GM18907 (cell line): Measurements from ENCODE around the gene RTN4R.

Source experiments
- ATAC-seq: cut with Tn5 transposase; IDR thresholded peaks from one replicate; pipeline ENCODE4 v1.9.1; 2021; ENCODE audit warnings: mild to moderate bottlenecking, moderate library complexity; ENCODE audit not compliant: unreplicated experiment

The RTN4R gene

DNA sequence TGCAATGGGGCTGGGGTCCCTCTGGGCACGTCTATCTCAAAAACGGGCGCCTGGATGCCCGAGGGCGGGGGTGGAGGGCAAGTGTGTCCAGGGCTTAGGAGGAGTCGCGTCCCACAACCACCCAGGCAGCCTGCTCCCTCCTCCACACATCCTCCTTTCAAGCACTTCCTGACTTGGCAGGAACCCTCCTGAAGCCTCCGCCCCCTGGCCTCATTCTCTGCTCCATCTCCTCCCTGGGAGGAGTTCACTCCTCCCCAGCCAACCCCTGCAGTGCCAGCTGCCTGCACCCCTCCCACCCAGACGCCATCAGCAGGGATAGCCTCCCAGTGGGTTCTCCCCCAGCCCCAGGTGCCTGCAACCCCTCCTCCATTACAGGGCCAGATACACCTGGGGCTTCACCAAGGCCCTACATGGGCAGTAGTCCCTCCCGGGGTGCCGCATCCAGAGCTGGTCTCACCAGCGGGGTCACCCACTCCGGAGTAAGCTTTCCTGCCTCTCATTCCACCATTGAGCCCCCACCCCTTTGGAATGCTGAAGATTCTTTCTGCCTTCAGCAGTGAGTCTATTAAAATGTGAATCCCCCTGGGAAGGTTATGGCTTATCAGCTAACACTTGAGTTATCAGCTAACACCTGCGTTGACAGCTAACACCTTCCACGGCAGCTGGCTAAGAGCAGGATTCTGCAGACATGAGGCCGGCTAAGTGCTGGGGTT lies 24.4 kb downstream of the RTN4R start:
- ATAC-seq: no peak

DNA sequence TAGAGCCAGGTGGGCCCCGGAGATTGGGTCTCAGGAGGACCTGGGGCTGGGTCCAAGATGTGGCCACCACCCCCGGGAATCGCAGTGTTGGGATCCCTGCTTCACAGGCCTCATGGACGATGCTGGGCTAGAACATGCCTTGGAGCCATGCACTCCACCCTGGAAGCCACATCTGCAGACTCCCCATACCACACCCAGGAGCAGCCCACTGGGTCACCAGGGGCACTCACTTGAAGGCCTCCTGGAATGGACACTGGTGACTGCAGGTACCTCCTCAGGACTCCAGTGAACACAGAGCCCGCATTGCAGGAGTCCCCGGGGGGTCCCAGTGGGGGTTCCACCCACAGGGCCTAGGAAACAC lies 25.0 kb downstream of the RTN4R start:
- no peak for ATAC-seq

DNA sequence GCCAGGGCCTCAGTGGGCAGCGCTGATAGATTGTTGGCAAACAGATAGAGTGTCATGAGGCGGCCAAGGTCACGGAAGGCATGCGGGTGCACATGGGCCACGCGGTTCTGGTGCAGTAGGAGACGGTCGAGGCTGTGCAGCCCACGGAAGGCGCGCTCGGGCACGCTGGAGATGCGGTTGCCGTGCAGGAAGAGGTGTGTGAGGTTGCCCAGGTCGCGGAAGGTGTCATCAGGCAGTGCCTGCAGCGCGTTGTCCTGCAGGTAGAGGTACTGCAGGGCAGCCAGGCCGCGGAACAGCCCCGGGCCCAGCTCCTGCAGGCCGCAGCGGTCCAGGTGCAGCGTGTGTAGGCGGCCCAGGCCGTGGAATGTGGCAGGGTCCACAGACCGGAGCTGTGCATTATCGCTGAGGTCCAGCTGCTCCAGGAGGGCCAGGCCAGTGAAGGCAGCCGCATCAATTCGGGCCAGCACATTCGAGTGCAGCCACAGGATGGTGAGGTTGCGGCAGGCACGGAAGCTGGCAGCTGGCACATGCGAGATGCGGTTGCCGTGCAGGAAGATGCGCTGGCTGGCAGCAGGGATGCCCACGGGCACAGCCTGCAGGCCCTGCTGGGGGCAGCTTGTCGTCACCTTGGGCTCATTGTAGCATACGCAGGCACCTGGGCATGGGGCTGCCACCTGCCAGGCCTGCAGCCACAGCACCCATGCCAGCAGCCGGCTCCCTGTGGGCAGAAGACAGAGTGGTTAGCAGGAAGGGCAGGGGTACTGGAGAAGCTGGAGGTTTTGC lies 25.5 kb downstream of the RTN4R start:
- no peak for ATAC-seq

DNA sequence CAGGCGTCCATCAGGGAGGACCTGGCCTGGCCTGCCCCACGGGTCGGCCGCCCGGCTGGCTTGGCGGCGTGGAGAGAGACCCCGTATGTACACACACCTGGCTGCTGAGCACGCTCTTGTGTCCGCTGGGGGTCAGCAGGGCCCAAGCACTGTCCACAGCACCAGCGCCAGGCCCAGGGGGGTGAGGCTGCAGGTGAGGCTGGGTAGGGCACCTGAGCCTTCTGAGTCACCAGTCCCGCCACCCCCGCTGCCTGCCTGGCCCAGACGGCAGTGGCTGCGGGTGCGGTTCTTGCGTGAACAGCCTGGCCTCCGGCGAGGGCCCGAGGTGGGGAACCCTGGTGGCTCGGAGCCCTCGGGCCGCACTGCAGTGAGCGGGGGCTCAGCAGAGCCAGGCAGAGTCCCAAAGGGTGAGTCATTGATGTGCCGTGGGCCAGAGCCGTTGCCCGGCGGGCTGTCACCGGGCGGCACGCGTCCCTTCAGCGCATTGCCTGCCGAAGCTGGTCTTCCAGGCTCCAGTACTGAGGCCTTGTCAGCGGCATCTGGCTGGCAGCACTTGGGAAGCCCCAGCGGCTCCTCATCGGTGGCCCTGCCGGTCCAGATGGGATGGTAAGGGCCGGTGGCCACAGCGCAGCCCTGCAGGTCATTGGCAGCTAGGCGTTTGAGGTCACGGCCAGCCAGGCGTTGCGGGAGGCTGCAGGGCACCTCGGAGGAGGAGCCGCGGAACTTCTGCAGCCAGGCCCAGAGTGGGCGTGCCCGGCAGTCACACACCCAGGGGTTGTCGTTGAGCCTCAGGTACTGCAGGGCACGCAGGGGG lies 26.3 kb downstream of the RTN4R start:
- ATAC-seq: no peak

- no peak for ATAC-seq
These were observed 27.2 kb downstream of the RTN4R start for GRCh38 chr22:20240900-20241299.

GRCh38 chr22:20240447-20240764 lies 27.7 kb downstream of the RTN4R start:
- ATAC-seq: no peak

GRCh38 chr22:20239676-20240446 lies 28.3 kb downstream of the RTN4R start:
- no peak for ATAC-seq

DNA sequence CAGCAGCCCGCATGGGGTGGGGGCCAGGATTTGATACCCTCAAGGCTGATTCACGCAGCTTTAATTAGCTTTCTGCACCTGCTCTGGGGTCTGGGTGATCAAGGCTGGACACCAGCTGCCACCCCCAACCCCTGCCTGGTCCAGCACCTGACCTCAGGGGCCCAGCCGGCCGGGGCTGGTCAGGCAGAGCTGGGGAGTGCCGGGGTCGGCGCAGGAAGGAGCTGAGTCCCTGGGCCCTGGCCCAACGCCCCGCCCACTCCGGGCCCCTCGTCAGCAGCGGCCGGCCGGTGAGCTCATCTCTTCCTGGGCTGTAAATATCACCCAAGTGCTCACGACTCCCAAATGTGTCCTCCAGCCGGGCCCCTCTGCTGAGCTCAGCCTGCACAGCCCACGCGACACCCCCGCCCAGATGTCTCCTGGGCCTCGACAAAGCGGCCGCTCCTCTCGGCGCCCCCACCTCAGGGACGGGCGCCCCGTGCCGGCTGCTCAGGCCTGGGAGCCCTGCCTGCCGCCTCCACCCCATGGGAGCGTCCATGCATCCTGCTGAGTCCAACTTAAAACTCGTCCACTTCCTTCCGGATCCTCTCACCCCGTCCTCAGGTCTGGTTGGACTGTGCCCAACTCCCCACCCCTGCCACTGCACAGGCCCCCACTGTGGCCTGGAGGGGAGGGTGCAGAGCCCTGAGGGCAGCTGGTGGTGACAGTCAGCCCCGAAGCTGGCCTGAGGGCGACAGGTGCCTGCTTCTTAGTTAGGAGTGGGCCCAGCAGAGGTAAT lies 29.0 kb downstream of the RTN4R start:
- ATAC-seq: no peak

DNA sequence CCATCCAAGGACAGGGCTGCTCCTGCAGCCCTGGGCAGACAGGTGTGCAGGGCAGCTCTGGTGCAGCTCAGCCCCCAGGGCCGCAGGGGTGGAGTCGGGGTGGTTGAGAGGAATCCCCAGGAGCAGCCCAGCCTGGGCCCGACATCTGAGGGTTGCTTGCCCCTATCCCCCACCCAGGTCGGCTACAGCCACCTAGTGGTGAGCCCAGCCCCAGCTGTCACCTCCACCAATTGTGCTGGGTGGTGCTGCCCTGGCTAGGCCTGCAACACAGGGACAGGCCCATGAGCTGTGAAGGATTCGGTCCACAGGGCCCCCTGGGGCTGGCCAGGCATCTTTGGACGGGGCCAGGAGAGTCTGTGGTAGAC lies 29.6 kb downstream of the RTN4R start:
- peak; percentile 46 for ATAC-seq

GRCh38 chr22:20237480-20238440 lies 30.4 kb downstream of the RTN4R start:
- no peak for ATAC-seq

- ATAC-seq: no peak
These were observed 31.9 kb downstream of the RTN4R start for GRCh38 chr22:20236052-20236717.

DNA sequence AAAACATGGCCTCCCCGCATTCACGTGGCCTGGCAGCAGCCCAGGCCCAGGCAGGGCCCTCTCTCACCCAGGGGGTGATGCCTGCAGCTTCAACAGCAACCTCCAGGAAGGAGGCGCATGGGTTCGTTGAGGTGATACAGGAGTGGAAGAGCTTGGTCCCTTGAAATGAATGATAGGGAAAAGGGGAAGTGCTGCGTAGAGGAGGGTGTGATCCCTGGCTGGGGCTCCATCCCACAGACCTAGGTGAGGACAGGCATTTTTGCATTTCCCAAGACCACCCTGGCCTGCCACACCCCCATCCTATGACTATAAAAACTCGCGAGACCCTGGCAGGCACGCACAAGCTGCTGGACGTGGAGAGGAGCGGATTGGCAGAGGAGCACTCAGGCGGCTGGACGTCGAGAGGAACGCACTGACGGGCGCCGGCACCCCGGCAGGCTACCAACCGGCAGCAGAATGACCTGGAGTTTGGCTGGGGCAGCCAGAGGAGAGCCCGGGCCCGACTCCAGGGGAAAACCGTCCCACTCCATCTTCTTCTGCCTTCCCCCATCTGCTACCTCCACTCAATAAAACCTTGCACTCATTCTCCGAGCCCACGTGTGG lies 32.6 kb downstream of the RTN4R start:
- no peak for ATAC-seq

DNA sequence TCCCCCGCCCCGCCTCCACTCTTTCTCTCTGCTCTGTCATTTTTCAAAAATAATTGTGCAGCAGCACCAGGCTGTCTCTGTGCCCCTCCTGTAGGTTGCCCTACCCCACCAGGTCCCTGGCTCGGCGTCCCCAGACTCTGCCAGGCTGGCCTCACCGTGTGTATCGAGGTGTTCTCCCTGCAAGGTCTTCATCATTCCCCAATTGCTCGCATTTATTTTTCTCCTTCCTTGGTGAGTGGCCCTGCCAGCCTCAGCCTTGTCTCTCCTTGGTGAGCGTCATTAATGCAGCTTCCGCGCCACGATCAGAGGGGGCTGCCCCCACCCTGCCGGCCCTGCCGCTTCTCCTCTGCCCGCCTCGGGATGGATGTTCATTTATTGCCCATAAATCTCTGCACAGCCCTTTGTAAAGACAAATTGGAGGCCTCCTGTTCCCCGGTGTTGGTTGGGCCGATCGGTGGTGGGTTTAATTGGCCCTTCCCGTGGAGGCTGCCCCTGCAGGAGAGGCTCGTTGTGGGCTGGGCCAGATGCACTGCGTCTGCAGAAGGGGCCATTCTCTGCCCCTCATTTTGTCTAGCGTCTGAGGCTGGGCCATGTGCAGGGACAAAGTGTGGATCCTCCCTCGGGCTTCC lies 33.2 kb downstream of the RTN4R start:
- no peak for ATAC-seq

DNA sequence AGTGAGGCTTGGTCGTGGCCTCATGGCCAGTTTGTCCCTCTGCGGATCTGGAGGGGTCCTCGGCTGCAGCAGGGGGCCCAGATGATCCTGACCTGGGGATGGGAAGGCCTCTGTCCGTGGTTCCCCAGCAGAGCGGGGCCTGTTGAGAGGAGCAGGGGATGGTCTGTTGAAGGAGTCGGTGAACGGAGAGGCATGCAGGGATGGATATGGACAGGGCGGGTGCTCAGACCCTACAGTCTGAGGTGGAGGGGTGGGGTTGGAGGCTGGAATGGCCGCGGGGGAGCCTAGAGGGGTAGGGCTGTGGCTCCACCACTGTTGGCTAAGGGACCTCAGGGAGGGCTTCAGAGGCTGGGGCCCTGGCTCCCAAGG lies 33.8 kb downstream of the RTN4R start:
- no peak for ATAC-seq

DNA sequence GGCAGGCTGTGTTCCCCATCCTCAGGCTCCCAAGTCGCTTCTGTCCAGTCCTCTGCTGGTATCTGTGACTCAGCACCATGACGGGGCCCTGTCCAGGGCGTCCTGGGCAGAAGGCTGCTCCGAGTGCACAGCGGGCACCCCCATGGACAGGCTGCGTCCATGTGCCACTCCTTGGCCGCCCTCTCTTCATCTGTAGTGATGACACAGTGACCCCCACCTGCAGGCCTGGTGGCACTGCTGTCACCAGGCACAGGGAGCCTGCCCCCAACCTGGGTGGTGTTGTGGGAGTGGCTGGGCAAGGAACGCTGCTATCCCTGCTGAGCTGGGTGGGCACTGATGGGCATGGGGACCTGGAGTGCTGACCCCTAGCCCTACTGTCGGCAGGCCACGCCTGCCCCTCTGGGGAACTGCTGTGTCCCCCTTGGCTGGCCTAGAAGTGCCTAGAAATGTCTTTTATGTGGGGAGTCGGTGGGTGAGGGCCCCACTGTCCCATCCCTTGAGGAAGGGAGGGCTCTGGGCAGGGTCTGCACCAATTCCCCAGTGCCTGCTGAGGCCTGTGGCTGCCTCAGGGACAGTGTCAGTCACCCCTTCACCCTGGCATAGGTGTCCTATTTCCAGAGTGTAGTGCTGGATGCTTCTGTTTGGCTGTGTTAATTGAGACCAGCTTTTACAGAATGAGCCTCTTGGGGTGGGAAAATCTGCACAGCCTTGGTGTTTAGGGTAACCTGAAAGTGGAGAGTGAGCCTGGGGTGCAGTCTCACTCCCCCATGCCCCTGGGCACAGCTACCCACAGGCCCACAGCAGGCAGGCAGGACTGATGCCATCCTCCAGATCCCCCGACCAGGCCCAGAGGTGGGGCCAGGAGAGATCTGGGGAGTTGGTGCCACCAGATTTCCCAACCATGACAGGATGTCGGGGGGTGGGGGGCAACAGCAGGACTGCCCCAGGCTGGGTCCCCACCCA lies 34.5 kb downstream of the RTN4R start:
- no peak for ATAC-seq

- ATAC-seq: no peak
These were observed 35.3 kb downstream of the RTN4R start for GRCh38 chr22:20232781-20233180.

- no peak for ATAC-seq
These were observed 35.9 kb downstream of the RTN4R start for GRCh38 chr22:20232237-20232598.
